ENCODE data around the gene CYS1.
"Not testable (repeated sequence)": the region's sequence is repeated elsewhere in the genome, so short reads cannot be mapped to it uniquely, and the experiment has no call there.

The CYS1 gene, protein sequence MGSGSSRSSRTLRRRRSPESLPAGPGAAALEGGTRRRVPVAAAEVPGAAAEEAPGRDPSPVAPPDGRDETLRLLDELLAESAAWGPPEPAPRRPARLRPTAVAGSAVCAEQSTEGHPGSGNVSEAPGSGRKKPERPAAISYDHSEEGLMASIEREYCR

DNA sequence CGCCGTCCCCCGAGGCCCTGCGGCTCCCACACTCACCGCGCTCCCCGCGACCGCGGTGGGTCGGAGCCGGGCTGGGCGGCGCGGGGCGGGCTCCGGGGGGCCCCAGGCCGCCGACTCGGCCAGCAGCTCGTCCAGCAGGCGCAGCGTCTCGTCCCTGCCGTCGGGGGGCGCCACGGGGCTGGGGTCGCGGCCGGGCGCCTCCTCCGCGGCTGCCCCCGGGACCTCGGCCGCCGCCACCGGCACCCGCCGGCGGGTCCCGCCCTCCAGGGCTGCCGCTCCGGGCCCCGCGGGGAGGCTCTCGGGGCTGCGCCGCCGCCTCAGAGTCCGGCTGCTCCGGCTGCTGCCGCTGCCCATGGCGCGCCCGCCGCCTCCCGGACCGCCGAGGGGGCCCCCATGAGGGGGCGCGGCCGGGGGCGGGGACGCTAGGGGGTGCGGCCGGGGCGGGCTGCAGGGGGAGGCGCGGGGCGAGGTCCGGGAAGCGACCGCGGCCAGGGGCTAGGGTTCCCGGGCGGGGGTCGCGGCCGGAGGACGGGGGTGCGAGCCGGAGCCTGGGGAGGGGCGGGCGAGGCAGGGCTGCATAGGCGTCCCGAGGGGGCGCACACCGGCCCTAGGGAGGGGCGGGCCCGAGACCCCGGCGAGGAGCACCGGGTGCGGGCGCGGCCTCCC, at the start of gene CYS1:
CYS1 (minus strand) TSS at position 542 of the 666 bp plus-strand sequence; CDS start at position 354, 188 bp downstream.
- DNase-seq: no peak

DNA sequence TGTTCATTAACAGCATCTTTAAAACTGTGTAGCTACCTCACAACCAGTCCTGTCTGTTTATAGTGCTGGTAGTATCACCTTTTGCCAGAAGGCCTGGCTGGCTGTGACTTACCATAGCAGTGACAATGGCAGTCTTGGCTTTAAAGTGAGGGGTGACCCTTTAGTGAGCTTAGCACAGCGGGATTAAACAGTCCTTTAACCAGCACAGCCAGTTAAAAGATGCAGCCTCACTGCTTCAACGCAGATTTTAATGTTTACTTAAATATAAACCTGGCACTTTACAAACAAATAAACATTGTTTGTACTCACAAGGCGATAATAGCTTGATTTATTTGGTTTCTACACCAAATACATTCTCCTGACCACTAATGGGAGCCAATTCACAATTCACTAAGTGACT, 49.3 kb upstream of the CYS1 start:
- no peak for DNase-seq

DNA sequence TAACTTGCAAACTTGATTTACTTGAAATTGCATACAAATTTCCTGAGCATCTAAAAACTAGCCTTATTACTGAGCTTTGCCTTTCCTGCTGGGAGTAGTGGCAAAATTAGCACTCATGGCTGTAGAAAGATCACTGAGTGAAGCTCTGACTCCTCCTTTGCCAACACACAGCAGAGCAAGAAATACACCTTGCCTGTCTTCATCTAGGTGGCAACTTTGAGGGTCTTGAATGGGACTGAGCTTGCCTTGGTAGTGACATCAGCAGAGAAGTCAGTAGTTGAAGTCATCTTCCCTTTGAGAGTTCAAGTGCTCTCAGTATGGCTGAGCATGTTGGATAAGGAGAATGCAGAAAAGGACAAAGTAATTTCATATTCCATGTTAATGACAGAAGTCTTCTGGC, 48.2 kb upstream of the CYS1 start:
- no peak for DNase-seq

DNA sequence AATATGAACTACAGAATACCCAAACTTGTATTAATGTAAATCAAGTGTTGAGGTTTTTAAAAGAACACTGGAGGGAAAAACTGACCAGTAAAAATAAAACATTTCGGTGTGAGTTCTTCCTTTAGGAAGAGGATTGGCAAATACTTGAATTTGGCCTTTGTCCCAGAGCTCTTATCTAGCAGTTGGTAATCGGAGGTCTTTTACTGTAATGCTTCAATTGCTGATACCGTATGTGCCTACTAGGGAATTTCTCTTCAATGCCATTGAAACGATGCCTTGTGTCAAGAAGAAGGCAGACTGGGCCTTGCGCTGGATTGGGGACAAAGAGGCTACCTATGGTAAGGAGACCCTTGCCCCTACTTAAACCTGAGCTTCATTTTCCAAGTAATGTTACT, 46.4 kb upstream of the CYS1 start:
- no peak for DNase-seq

DNA sequence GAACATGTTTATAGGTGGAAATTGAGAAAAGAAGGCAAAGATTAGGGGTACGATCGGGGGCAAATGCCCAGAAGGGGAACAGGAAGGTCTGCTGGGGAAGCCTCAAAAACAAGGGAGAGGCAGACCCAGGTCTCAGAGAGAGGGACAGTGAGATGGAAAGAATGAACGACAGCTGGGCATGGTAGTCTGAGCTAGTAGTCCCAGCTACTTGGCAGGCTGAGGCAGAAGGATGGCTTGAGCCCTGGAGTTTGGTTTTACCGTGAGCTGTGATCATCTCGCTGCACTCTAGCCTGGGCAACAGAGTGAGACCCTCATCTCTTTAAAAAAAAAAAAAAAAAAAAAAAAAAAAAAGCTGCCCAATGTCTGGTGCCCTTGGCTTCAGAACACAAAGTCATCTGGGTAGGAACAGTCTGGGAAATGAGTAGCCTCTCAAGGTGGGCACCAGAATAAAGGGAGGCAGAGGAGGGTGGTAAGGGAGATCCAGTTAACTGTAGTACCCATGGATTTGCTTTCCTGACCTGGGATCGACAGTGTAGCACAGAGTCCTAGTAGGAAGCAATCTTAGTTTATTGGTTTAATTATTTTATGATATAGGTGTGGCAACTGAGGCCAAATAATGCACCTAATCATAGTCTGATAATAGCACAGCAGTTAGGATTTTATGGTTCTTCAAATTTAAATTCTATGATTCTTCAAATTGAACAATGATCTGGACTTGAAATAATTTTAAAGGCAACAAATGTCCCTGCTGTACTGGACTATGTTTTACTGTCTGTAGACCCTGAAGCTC, 45.8 kb upstream of the CYS1 start:
- DNase-seq: no peak

DNA sequence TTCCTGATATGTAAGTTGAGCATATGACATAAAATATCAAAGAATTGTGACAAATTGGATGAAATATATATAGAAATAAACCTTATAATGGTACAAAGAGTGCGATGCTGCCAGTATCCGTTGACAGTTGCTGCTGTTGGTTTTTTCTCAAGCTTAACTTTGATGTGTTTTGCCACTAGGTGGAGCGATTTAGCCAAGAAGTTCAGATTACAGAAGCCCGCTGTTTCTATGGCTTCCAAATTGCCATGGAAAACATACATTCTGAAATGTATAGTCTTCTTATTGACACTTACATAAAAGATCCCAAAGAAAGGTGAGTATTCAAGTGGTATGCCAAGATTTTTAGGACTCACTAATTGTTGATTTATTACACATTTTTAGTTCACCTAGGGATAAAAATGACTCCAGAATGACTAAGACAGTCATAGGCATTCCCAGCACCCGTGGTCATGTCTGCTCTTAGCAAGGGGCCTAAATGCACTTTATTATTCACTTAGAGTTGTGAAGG, 44.4 kb upstream of the CYS1 start:
- DNase-seq: peak in 2 of 4 experiments; percentile 9 to 25

DNA sequence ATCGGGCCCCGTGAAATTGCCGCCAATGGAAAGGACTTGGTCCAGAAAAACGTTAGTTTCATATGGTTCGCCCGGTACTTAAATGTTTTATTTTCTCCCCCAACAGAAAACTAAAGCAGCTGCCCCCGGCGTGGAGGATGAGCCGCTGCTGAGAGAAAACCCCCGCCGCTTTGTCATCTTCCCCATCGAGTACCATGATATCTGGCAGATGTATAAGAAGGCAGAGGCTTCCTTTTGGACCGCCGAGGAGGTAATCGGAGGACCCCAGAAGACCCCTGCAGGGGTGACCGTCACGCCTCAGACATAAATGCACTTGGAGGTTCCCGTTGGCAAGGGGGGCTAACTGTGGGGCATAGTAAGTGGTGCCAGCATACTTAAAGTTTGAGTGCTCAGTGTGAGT, 43.1 kb upstream of the CYS1 start:
- no peak for DNase-seq

DNA sequence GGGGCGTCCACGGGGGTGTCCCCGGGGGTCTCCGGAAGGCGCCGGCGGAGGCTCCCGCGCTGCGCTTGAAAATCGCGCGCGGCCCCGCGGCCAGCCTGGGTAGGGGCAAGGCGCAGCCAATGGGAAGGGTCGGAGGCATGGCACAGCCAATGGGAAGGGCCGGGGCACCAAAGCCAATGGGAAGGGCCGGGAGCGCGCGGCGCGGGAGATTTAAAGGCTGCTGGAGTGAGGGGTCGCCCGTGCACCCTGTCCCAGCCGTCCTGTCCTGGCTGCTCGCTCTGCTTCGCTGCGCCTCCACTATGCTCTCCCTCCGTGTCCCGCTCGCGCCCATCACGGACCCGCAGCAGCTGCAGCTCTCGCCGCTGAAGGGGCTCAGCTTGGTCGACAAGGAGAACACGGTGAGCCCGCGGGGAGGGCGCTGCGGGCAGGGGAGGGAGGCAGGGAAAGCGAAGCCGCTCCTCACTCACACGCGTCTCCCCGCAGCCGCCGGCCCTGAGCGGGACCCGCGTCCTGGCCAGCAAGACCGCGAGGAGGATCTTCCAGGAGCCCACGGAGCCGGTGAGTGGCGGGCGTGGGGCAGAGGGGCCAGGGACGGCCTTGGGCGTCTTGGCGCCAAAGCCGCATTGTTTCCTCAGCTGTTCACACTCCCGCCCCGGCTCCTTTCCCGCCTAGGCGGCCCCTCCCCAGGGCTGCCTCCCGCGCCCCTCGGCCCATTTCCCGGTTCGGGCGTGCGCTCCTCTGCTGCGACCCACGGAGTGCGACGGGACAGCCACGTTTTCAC, 42.5 kb upstream of the CYS1 start, which contains the start of gene RRM2:
RRM2 (plus strand) TSS at position 240 of the 781 bp plus-strand sequence; CDS start at position 300, 60 bp downstream.
- peak; percentile 70 to 83 (median 78) for DNase-seq

DNA sequence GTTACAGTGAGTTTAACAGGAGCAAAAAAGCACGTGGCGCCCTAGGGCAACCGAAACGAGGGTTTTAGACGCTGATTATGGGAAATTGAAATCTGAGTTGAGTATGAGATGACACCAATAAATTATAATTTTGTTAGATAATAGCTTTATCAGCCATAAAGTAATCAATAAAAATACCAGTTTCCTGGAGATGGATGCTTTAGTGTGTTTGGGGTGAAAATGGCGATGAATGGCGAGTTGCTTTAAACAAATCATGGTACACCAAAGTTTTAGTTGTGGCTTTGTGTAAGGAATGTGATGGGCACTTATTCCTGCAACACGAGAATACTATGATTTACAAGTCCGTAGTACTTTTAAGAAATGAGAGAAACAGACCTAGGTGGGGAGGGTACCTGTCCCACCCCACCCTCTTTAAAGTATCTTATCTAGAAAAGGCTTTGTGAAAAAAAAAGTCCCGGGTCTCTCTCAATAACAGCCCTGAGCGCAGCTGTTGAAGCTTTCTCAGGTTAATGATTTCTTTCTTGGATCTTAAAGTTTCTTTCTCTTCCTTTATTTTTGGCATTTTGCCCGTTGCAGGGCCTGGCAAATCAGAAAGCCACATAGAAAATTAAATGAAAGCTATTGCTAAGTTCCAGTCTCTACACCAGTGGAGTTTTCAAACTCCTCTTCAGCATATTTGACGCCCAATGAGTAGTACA, 40.8 kb upstream of the CYS1 start:
- no peak for DNase-seq

DNA sequence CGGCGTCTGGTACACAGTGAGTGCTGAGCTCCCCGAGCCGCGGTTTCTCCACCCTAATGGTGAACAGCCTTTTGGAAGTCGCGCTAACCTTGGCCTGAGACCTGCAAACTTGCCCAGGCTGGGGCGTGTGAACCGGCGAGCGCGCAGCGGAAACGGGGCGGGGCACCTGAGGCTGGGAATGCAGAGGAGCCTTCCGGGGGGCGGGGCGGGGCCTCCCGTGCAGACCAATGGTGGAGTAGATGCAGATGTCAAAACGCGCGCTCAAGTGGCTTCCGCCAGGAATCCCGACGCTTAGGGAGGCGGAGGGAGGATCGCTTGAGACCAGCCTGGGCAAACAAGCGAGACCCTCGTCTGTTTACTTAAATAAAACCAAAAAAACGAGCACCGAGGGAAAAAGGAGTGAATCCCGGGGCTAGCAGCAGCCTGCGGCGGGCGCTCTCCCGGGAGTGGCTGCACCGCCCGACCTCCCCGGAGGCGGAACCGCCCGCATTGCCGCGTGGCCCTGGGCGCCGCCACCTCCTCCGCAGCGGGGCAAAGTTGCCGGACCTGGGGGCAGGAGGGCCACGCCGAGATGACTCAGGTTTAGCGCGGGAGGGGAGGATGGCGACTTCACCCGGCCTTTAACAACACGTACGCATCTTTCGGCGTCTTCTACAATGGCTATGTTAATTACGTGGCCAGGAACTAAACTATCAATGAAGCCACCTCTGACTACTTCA, 40.1 kb upstream of the CYS1 start:
- DNase-seq: peak; percentile 82 to 85 (median 82)

DNA sequence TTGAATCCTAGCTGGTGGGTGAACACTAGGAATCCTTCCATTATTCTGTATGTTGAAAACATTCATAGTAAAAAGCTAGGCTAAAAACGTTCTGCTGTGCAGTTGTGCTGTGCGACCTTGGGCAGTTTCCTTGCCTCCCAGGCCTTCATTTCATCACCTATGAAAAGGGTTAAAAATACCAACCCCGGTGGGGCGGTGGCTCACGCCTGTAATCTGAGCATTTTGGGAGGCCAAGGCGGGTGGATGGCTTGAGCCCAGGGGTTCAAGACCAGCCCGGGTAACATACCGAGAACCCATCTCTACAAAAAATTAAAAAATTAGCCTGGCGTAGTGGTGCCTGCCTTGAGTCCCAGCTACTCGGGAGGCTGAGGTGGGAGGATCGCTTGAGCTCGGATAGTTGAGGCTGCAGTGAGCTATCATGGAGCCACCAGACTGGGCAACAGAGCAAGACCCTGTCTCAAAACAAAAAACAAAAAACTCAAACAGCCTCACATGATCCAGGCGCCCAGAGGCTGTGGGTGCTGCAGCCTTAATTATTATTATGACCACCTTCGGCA, 39.5 kb upstream of the CYS1 start:
- DNase-seq: no peak

DNA sequence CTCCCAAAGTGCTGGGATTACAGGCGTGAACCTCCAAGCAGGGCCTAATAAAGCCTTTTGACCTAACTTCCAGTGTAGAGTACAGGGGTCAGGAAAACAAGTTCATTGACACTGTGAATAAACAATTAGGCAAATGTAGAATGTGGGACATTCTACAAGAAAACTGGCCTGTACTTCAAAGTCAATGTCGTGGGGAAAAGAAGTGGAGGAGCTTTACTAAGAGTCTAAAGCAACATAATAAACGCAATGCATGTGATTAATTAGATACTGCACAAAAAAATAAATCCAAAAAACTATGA, 38.8 kb upstream of the CYS1 start:
- DNase-seq: no peak

DNA sequence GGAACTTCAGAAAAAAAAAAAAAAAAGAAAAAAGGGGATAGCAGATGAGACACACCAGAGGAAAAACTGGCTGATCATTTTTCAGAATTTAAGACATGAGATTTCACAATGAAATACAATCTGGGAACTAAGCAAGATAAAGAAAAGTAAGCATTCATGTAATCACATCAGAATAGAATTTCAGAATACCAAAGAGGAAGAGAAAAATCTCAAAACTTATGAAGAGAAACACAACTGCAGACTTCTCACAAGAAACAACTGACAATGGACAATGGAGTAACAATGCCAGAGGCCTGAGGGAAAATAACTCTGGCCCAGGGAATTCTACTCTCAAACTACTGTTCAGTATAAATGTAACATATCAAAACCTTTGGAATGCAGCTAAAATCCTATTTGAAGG, 29.1 kb upstream of the CYS1 start:
- DNase-seq: no peak

DNA sequence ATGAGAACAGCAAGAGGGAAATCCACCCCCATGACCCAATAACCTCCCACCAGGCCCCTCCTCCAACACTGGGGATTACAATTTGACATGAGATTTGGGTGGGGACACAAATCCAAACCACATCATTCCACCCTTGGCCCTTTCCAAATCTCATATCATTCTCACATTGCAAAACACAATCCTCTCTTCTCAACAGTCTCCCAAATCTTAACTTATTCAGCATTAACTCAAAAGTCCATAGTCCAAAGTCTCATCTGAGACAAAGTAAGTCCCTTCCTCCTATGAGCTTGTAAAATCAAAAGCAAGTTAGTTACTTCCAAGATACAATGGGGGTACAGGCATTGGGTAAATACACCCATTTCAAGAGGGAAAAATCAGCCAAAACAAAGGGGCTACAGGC, 24.7 kb upstream of the CYS1 start:
- not testable (repeated sequence) for DNase-seq

DNA sequence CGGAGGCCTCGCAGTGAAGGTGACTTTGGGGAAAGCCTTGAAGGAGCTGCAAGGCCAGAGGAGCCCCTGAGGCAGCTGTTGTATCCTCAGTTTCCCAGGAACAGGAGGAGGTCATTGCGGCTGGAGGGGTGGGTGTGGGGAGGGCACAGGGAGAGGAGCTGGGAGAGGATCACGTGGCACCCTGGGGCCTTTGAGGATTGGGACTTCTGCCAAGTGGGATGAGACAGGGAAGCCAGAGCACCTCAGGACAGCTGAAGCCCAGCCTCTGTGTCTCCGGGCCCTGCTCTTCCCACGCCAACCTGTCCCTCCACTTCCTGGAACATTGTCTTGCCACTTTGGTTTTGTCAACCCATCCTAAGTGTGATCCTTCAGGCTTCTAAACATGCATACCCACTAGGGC, 23.0 kb upstream of the CYS1 start:
- DNase-seq: no peak

DNA sequence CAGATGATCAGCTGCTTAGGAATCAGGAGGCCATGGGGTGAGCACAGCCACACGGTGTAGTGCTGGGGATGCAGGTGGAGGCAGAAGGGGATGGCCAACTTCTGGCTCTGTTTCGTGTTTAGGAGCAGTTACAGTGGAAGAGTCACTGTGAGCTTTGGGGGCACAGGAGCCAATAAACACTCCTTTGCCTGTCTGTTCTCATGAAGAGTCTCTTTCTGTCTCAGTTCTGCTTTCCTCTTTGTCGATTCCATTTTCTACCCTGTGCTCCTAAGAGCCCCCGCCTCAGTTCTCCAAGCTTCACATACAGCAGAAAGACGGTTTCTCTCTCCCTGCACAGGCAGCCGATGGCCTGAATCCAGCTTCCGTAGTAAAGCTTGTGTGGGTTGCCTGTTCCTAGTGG, 21.3 kb upstream of the CYS1 start:
- DNase-seq: no peak

DNA sequence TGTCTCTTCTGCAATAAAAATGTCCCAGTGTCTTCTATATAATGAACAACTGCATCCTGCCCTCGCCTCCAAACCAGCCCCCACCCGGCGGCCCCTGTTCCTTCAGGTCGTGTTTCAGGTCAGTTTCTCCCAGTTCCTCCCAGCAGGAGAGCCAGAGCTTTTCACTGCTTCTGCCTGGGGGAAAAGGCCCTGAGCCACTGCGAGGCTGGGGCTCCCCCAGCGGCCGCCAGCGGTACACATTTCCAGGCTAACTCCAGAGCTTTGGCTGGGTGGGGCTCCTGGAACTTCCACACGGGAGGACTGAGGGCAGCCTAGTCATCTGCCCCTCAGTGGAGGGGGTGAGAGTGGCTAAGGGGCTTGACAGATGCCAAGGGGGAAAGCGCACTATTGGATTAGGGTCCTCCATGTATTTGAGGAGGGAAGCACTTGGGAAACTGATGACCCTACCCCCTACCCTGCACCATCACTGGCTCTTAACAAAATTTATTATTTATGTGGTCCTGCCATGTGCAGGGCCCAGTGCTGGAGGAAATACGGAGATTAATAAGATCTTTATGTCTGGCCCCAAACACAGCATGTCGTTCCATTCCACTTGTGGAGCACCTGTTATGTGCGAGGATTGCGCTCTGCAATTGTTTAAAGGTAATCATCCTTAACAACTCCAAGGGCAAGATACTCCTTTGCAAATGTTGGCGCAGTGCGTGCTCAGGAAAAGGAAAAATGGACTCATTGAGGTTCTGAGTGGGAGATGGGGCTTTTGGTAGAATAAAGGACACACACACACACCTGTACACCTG, 17.3 kb upstream of the CYS1 start:
- no peak for DNase-seq

DNA sequence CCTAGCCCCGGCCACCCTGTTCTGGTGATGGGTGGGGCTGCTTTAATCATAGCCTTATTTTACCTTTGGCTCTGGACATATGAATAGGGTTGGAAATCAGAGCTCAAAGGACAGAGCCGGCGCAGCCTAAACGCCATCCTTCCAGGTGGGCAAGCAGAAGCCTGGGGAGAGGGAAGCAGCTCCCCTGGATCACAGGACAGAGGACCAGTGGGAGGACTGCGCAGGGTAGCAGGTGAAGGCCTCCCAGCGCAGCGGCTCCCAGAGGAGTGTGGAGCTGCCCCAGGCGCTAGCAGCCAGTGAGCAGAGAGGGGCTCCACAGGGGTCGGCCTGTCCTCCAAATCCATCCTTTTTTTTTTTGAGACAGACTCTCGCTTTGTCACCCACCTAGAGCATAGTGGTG, 16.4 kb upstream of the CYS1 start:
- DNase-seq: no peak

DNA sequence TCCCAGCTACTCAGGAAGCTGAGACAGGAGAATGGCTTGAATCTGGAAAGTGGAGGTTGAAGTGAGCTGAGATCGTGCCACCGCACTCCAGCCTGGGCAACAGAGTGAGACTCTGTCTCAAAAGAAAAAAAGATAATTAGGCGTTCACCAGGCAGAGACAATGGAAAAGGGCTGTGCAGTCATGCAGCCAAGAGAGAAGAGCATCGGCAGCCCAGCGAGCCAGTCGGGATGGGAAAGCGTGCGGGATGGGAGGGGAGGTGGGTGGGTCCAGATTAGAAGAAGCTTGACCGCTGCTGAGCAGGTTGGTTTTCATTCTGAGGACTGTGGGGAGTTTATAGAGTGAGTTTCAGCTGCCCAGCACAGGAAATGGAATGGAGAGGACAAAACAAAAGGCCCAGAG, 15.0 kb upstream of the CYS1 start:
- no peak for DNase-seq

DNA sequence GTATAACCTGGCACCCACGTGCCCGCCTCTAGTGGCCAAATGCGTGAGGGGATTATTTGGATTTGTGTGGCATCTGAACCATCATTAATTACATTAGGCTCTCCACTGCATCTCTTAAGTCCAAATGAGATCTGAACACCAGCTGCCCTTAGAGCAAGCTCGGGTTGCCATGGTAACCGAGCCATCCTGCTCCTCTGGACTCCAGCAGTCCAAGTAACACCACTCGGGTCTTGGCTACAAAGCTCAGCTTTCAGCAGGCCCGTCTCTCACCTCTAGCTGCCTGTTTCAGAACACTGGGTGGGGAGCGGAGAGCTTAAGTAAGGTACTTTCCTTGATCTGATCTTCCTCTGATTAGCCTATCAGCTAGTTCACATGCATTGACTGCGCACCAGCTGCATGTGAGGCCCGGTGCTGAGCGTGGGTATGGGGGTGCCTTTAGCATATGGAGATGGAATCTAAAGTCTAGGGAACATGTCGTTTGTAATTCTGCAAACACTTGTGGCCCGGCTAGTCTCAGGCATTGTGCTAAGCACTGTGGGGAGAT, 14.1 kb upstream of the CYS1 start:
- no peak for DNase-seq

DNA sequence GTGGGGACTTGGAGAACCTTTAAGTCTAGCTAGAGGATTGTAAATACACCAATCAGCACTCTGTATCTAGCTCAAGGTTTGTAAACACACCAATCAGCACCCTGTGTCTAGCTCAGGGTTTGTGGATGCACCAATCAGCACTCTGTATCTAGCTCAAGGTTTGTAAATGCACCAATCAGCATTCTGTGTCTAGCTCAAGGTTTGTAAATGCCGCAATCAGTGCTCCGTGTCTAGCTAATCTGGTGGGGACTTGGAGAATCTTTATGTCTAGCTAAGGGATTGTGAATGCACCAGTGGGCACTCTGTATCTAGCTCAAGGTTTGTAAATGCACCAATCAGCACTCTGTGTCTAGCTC, 11.7 kb upstream of the CYS1 start:
- DNase-seq: not testable (repeated sequence)
